Measurements from ENCODE around the gene CCL17. TPM values are rescaled to one million over a fixed set of nuclear protein-coding genes. Genes with fewer than 3 reads are reported as not detected.

CCL17 gene
- total and polyA plus RNA-seq, 9 of the 15 experiments (the other 6 are each of a cell fraction or from before 2014, with no cell fraction given), result not detected

DNA sequence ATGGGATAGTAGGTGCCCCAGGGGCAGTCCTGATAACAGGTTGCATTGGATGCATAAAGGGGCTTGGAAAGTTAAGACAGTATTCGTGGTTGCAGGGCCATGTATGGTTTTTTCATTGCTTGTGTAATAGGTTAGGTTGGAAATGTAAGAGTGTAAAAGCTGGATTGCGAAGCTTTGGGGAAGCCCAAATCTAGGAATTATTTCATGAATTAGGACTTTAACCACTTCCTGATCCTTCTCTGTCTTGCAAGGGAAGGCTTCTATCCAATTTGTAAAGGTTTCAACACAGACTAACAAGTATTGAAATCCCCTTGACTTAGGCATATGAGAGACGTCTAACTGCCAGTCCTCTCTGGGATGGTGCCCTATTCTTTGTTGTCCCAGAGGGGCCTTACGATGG, 7.8 kb upstream of the CCL17 start:
- Histone ChIP-seq H3K9me1 (ENCODE audit: control insufficient read depth, insufficient read depth, low read length) (no peaks in the 10 kb centered on the region), H3K4me3 (no peak overlapping the region), H3K27ac (ENCODE audit: extremely low read depth, low read depth, low read length) (no peak overlapping the region), H3K9me3 (replicated peaks; ENCODE audit: control insufficient read depth, insufficient read depth, low read depth, low read length) (no peaks in the 10 kb centered on the region; the same call in 1 of the 2 replicates), H3K36me3 (ENCODE audit: control insufficient read depth, insufficient read depth, low read length) (no peaks in the 10 kb centered on the region), H3K27me3 (ENCODE audit: control insufficient read depth in 2 of 2, insufficient read depth in 2 of 2, low read length in 2 of 2) (peaks cover 0 to 41% of the 10 kb centered on the region in 2 experiments; a peak in 4 of 5 replicates), H3K79me2 (ENCODE audit: control insufficient read depth, insufficient read depth, low read length) (no peaks in the 10 kb centered on the region), H3K4me2 (ENCODE audit: insufficient read depth, low read length) (no peak overlapping the region), H3K4me1 (replicated peaks in 1 of 2; ENCODE audit: control insufficient read depth in 2 of 2, insufficient read depth in 2 of 2, low read length in 2 of 2) (no peaks in the 10 kb centered on the region; a peak in 1 of 5 replicates), H2AFZ (ENCODE audit: low read depth, low read length) (no peak overlapping the region), H3K9ac (ENCODE audit: insufficient read depth in 1 of 2, low read depth in 2 of 2, low read length in 2 of 2) (no peak overlapping the region), H4K20me1 (replicated peaks; ENCODE audit: control insufficient read depth, insufficient read depth, low read length) (no peaks in the 10 kb centered on the region)
- no peak for TF ChIP-seq ZNF146 (CRISPR knock-in tag; IDR thresholded peaks at IDR 0.05; ENCODE audit: unreplicated experiment)
- no peak for TF ChIP-seq E4F1 (CRISPR knock-in tag; IDR thresholded peaks at IDR 0.05; ENCODE audit: borderline replicate concordance)
- no peak for TF ChIP-seq ZNF77 (CRISPR knock-in tag; IDR thresholded peaks at IDR 0.05)
- TF ChIP-seq, protein P1, sequence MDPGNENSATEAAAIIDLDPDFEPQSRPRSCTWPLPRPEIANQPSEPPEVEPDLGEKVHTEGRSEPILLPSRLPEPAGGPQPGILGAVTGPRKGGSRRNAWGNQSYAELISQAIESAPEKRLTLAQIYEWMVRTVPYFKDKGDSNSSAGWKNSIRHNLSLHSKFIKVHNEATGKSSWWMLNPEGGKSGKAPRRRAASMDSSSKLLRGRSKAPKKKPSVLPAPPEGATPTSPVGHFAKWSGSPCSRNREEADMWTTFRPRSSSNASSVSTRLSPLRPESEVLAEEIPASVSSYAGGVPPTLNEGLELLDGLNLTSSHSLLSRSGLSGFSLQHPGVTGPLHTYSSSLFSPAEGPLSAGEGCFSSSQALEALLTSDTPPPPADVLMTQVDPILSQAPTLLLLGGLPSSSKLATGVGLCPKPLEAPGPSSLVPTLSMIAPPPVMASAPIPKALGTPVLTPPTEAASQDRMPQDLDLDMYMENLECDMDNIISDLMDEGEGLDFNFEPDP (CRISPR knock-in tag; IDR thresholded peaks at IDR 0.05), result no peak
- no peak for TF ChIP-seq ZNF41 (CRISPR knock-in tag; conservative IDR thresholded peaks at IDR 0.05)
- no peak for TF ChIP-seq XRCC4 (IDR thresholded peaks at IDR 0.05; ENCODE audit: extremely low read depth, insufficient read depth, insufficient read length)
- DNase-seq (ENCODE audit: extremely low read depth in 1 of 4, low spot score in 3 of 4), result no peak
- in situ Hi-C loops (cut with MboI) (no loop called here), intact Hi-C loops (cut with micrococcal nuclease) (no loop called here)
- 2% methylated on average over 4 of the region's 4 CpGs for WGBS (ENCODE audit: insufficient coverage, low coverage, missing lambda C conversion rate)
- FAIRE-seq, result no peak
- no TSS peak for BruUV-seq (replicated peaks)
- ChIA-PET POLR2A (no interaction called here), CTCF (ENCODE audit: low intra/inter-chr PET ratio) (interaction anchor here (0.6 kb wide), 1 partner anchor 123 kb away, joined by 3 read pairs; no protein-coding TSS in a partner anchor)
- ATAC-seq, result no peak
